NCI-H2196 treated with DMSO at 0.1 percent for 48 hours (cell line): ENCODE measurements around the gene GIPC2.
"Not testable (repeated sequence)": the region's sequence is repeated elsewhere in the genome, so short reads cannot be mapped to it uniquely, and the experiment has no call there.

Experiments used
- DNase-seq: peaks from one replicate; lab custom pipeline; 2025; ENCODE audit not compliant: unreplicated experiment; lab: John Stamatoyannopoulos, UW

The GIPC2 gene

GRCh38 chr1:78045926-78046778 is at the start of gene GIPC2:
TSS of gene GIPC2 (plus strand) at chr1:78045966. CDS start at chr1:78046095, 129 bp downstream.
- DNase-seq: no peak

- DNase-seq: no peak
These were observed 49.0 kb upstream of the GIPC2 start for GRCh38 chr1:77996734-77997133.

GRCh38 chr1:78000536-78000935 is 45.2 kb upstream of the GIPC2 start:
- DNase-seq: not testable (repeated sequence)

- DNase-seq: no peak
These were observed 42.6 kb upstream of the GIPC2 start for GRCh38 chr1:78003070-78003746.

- no peak for DNase-seq
These were observed 41.7 kb upstream of the GIPC2 start for GRCh38 chr1:78003882-78004718.

- no peak for DNase-seq
These were observed 40.9 kb upstream of the GIPC2 start, which contains the start of gene DNAJB4 for GRCh38 chr1:78004719-78005447. TSS of gene DNAJB4 (plus strand) at chr1:78004939. CDS start at chr1:78005111, 172 bp downstream.

- DNase-seq: no peak
These were observed 40.4 kb upstream of the GIPC2 start for GRCh38 chr1:78005448-78005722.

- DNase-seq: no peak
These were observed 40.0 kb upstream of the GIPC2 start for GRCh38 chr1:78005755-78006154.

- no peak for DNase-seq
These were observed 39.2 kb upstream of the GIPC2 start for GRCh38 chr1:78006521-78006920.

- no peak for DNase-seq
These were observed 38.0 kb upstream of the GIPC2 start for GRCh38 chr1:78007677-78008341.

- DNase-seq: no peak
These were observed 36.5 kb upstream of the GIPC2 start for GRCh38 chr1:78009276-78009675.

- DNase-seq: no peak
These were observed 35.9 kb upstream of the GIPC2 start for GRCh38 chr1:78009836-78010235.

GRCh38 chr1:78011050-78011449 is 34.7 kb upstream of the GIPC2 start:
- DNase-seq: no peak

- DNase-seq: no peak
These were observed 30.6 kb upstream of the GIPC2 start for GRCh38 chr1:78015148-78015547.

- DNase-seq: no peak
These were observed 26.7 kb upstream of the GIPC2 start for GRCh38 chr1:78019024-78019423.

- DNase-seq: not testable (repeated sequence)
These were observed 24.6 kb upstream of the GIPC2 start for GRCh38 chr1:78021134-78021533.

GRCh38 chr1:78029793-78030192 is 16.0 kb upstream of the GIPC2 start:
- no peak for DNase-seq

GRCh38 chr1:78032996-78033796 is 12.6 kb upstream of the GIPC2 start:
- DNase-seq: no peak

GRCh38 chr1:78033797-78034172 is 12.0 kb upstream of the GIPC2 start:
- no peak for DNase-seq

- no peak for DNase-seq
These were observed 10.6 kb upstream of the GIPC2 start for GRCh38 chr1:78035121-78035520.
